HepG2 (cell line): ENCODE data around the gene NRSN2. TPM values are rescaled to one million over a fixed set of nuclear protein-coding genes. Genes with fewer than 3 reads are reported as not detected.

Experiments used
- CREM ChIP-seq, 2 experiments: sonication (generic) in 1 of 2; formaldehyde crosslinking in 1 of 2; IDR thresholded peaks; 2 replicates each; pipeline versions ENCODE4 v1.4.0 to v1.6.1; 2016 to 2020; ENCODE audit warnings: antibody characterized with exemption in 1 of 2, mild to moderate bottlenecking in 1 of 2, missing genetic modification reagents in 1 of 2
- FOXJ3 ChIP-seq: sonication (generic); formaldehyde crosslinking; IDR thresholded peaks from 2 replicates; pipeline ENCODE4 v1.4.0; 2020; ENCODE audit warnings: missing genetic modification reagents, mild to moderate bottlenecking, borderline replicate concordance
- HMG20A ChIP-seq: IDR thresholded peaks from 2 replicates; pipeline ENCODE4 v1.6.1; 2016; ENCODE audit warnings: borderline replicate concordance
- KLF12 ChIP-seq: sonication (generic); formaldehyde crosslinking; IDR thresholded peaks from 2 replicates; pipeline ENCODE4 v1.4.0; 2020; ENCODE audit warnings: missing genetic modification reagents, borderline replicate concordance
- SALL2 ChIP-seq: sonication (generic); formaldehyde crosslinking; IDR thresholded peaks from 2 replicates; pipeline ENCODE4 v1.8.1; 2023; ENCODE audit warnings: mild to moderate bottlenecking, missing genetic modification reagents, inconsistent platforms
- SRY ChIP-seq: sonication (generic); formaldehyde crosslinking; IDR thresholded peaks from 2 replicates; pipeline ENCODE4 v1.8.0; 2022; ENCODE audit warnings: mild to moderate bottlenecking, missing genetic modification reagents
- ZNF354B ChIP-seq: sonication (generic); formaldehyde crosslinking; IDR thresholded peaks from 2 replicates; pipeline ENCODE4 v1.8.0; 2022; ENCODE audit warnings: mild to moderate bottlenecking, missing genetic modification reagents
- ZNF572 ChIP-seq: sonication (generic); formaldehyde crosslinking; IDR thresholded peaks from 2 replicates; pipeline ENCODE4 v1.5.1; 2020; ENCODE audit warnings: mild to moderate bottlenecking, missing genetic modification reagents
- ZNF670 ChIP-seq: sonication (generic); formaldehyde crosslinking; IDR thresholded peaks from 2 replicates; pipeline ENCODE4 v1.8.0; 2022; ENCODE audit warnings: mild to moderate bottlenecking, missing genetic modification reagents, borderline replicate concordance
- ZNF790 ChIP-seq: sonication (generic); formaldehyde crosslinking; IDR thresholded peaks from 2 replicates; pipeline ENCODE4 v1.8.0; 2022; ENCODE audit warnings: missing genetic modification reagents, mild to moderate bottlenecking, borderline replicate concordance
- polyA plus RNA-seq, 8 experiments: library from polyadenylated mRNA; depleted of rRNA in 3 of 8; stranded (reverse) in 7 of 8; unstranded in 1 of 8; fragments of >200 nt; fragmentation: Illumina TruSeq in 4 of 8; extraction: Trizol in 4 of 8; gene quantifications; 2 replicates each; pipeline versions ENCODE4 v1.2.1 to v1.2.3, GENCODE V29; 2011 to 2016; ENCODE audit warnings: low read depth in 4 of 8, missing spikeins in 1 of 8, mixed read lengths in 1 of 8; ENCODE audit not compliant: insufficient read depth in 1 of 8
- total RNA-seq, 5 experiments: library from RNA; depleted of rRNA; stranded (reverse); fragments of >200 nt; fragmentation: Illumina TruSeq; extraction: Trizol; gene quantifications; 2 replicates each; pipeline ENCODE4 v1.2.3, GENCODE V29; 2016; ENCODE audit warnings: low read depth in 1 of 5
- TF ChIP-seq, protein P1 (sequence below): sonication (generic); formaldehyde crosslinking; IDR thresholded peaks from 2 replicates; pipeline ENCODE4 v1.4.0; 2020; ENCODE audit warnings: missing genetic modification reagents, borderline replicate concordance
- TF ChIP-seq, protein P2 (sequence below): IDR thresholded peaks from 2 replicates; pipeline ENCODE4 v1.6.1; 2016
- TF ChIP-seq, protein P3 (sequence below): sonication (generic); formaldehyde crosslinking; IDR thresholded peaks from 2 replicates; pipeline ENCODE4 v1.8.0; 2022; ENCODE audit warnings: mild to moderate bottlenecking, missing genetic modification reagents, moderate library complexity
- TF ChIP-seq, protein P4 (sequence below): sonication (generic); formaldehyde crosslinking; IDR thresholded peaks from 2 replicates; pipeline ENCODE4 v1.4.0; 2020; ENCODE audit warnings: mild to moderate bottlenecking, low read depth, missing genetic modification reagents
- TF ChIP-seq, protein P5 (sequence below): sonication (generic); formaldehyde crosslinking; IDR thresholded peaks from 2 replicates; pipeline ENCODE4 v1.4.0; 2020; ENCODE audit warnings: missing genetic modification reagents, borderline replicate concordance
- TF ChIP-seq, protein P6 (sequence below): sonication (generic); formaldehyde crosslinking; IDR thresholded peaks from 2 replicates; pipeline ENCODE4 v1.5.0; 2020; ENCODE audit warnings: mild to moderate bottlenecking, low read depth, missing genetic modification reagents, borderline replicate concordance

Gene NRSN2
- total and polyA plus RNA-seq, 2 of the 13 experiments (the other 11 are each of a cell fraction or from before 2014, with no cell fraction given) = 32.3 to 49.4 TPM

DNA sequence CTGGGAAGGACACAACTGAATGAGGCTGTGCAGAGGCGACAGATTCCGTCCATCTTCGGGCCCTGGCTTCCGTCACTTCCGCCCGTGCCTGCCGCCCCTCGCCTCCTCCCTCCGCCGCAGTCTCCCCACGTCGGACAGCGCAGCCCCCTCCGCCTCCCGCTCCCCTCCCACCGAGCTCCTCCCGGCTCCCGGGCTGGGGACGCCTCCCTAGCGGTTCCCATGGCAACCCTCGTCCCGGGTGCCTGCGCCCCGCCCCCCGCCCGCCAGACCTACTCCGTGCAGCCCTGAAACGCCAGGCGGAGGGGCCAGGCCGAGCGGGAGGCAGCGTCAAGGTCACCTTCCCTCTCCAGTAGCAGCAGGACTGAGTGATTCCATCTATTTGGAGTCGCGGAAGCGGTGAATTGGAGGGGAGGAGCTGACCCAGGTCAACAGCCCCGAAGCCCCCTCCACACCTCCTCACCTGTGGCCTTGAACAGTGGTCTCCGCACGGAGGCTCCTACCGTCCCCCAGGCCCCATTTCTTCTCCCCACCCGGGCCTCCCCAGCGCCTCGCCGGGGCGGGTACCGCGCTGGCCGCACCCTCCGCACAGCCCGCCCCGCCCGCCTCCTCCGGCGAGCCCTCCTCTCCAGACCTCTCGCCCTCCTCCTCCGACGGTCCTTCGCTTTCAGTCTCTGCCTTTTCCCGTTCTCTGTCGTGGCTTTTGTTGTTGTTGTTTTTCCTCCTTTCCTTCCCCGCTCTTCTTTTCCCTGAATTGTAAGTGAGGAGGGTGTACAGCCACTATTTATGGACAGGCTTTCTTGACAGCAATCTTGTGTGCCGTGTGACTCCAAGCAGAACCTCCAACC, 951 bp downstream of the NRSN2 start (continued):
- TF ChIP-seq ZNF572 (no peak), SALL2 (CRISPR knock-in tag) (peak; percentile 97), FOXJ3 (peak; percentile 76; the same call in 1 of the 2 replicates), CREM (IDR thresholded peaks at IDR 0.05) (peak; percentile 86), CREM (CRISPR knock-in tag; IDR thresholded peaks at IDR 0.05) (0 out of 2 replicates have a peak, but pooled peaks have one; percentile 44), SRY (0 out of 2 replicates have a peak, but pooled peaks have one; percentile 51), ZNF670 (CRISPR knock-in tag) (peak; percentile 91; the same call in 1 of the 2 replicates), ZNF354B (0 out of 2 replicates have a peak, but pooled peaks have one; percentile 67), KLF12 (CRISPR knock-in tag) (peak; percentile 99), ZNF790 (CRISPR knock-in tag) (no peak), HMG20A (peak; percentile 79)
- TF ChIP-seq, protein P1, sequence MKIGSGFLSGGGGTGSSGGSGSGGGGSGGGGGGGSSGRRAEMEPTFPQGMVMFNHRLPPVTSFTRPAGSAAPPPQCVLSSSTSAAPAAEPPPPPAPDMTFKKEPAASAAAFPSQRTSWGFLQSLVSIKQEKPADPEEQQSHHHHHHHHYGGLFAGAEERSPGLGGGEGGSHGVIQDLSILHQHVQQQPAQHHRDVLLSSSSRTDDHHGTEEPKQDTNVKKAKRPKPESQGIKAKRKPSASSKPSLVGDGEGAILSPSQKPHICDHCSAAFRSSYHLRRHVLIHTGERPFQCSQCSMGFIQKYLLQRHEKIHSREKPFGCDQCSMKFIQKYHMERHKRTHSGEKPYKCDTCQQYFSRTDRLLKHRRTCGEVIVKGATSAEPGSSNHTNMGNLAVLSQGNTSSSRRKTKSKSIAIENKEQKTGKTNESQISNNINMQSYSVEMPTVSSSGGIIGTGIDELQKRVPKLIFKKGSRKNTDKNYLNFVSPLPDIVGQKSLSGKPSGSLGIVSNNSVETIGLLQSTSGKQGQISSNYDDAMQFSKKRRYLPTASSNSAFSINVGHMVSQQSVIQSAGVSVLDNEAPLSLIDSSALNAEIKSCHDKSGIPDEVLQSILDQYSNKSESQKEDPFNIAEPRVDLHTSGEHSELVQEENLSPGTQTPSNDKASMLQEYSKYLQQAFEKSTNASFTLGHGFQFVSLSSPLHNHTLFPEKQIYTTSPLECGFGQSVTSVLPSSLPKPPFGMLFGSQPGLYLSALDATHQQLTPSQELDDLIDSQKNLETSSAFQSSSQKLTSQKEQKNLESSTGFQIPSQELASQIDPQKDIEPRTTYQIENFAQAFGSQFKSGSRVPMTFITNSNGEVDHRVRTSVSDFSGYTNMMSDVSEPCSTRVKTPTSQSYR = peak; percentile 98
- TF ChIP-seq, protein P2, sequence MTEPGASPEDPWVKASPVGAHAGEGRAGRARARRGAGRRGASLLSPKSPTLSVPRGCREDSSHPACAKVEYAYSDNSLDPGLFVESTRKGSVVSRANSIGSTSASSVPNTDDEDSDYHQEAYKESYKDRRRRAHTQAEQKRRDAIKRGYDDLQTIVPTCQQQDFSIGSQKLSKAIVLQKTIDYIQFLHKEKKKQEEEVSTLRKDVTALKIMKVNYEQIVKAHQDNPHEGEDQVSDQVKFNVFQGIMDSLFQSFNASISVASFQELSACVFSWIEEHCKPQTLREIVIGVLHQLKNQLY (CRISPR knock-in tag) = peak; percentile 70
- TF ChIP-seq, protein P3, sequence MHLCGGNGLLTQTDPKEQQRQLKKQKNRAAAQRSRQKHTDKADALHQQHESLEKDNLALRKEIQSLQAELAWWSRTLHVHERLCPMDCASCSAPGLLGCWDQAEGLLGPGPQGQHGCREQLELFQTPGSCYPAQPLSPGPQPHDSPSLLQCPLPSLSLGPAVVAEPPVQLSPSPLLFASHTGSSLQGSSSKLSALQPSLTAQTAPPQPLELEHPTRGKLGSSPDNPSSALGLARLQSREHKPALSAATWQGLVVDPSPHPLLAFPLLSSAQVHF = peak; percentile 70
- TF ChIP-seq, protein P4, sequence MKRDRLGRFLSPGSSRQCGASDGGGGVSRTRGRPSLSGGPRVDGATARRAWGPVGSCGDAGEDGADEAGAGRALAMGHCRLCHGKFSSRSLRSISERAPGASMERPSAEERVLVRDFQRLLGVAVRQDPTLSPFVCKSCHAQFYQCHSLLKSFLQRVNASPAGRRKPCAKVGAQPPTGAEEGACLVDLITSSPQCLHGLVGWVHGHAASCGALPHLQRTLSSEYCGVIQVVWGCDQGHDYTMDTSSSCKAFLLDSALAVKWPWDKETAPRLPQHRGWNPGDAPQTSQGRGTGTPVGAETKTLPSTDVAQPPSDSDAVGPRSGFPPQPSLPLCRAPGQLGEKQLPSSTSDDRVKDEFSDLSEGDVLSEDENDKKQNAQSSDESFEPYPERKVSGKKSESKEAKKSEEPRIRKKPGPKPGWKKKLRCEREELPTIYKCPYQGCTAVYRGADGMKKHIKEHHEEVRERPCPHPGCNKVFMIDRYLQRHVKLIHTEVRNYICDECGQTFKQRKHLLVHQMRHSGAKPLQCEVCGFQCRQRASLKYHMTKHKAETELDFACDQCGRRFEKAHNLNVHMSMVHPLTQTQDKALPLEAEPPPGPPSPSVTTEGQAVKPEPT (CRISPR knock-in tag) = 0 out of 2 replicates have a peak, but pooled peaks have one; percentile 33
- TF ChIP-seq, protein P5, sequence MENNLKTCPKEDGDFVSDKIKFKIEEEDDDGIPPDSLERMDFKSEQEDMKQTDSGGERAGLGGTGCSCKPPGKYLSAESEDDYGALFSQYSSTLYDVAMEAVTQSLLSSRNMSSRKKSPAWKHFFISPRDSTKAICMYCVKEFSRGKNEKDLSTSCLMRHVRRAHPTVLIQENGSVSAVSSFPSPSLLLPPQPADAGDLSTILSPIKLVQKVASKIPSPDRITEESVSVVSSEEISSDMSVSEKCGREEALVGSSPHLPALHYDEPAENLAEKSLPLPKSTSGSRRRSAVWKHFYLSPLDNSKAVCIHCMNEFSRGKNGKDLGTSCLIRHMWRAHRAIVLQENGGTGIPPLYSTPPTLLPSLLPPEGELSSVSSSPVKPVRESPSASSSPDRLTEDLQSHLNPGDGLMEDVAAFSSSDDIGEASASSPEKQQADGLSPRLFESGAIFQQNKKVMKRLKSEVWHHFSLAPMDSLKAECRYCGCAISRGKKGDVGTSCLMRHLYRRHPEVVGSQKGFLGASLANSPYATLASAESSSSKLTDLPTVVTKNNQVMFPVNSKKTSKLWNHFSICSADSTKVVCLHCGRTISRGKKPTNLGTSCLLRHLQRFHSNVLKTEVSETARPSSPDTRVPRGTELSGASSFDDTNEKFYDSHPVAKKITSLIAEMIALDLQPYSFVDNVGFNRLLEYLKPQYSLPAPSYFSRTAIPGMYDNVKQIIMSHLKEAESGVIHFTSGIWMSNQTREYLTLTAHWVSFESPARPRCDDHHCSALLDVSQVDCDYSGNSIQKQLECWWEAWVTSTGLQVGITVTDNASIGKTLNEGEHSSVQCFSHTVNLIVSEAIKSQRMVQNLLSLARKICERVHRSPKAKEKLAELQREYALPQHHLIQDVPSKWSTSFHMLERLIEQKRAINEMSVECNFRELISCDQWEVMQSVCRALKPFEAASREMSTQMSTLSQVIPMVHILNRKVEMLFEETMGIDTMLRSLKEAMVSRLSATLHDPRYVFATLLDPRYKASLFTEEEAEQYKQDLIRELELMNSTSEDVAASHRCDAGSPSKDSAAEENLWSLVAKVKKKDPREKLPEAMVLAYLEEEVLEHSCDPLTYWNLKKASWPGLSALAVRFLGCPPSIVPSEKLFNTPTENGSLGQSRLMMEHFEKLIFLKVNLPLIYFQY = peak; percentile 95
- TF ChIP-seq, protein P6, sequence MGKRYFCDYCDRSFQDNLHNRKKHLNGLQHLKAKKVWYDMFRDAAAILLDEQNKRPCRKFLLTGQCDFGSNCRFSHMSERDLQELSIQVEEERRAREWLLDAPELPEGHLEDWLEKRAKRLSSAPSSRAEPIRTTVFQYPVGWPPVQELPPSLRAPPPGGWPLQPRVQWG (CRISPR knock-in tag) = no peak
